BLaER1 (cell line): ENCODE measurements around the gene TNFRSF25.
"Not testable (repeated sequence)": the region's sequence is repeated elsewhere in the genome, so short reads cannot be mapped to it uniquely, and the experiment has no call there.

Experiments
- H3K27ac ChIP-seq: shearing (Covaris generic); formaldehyde crosslinking; 2 replicates; pipeline ENCODE4 v1.8.1; 2022
- H3K27me3 ChIP-seq: shearing (Covaris generic); formaldehyde crosslinking; 2 replicates; pipeline ENCODE4 v1.8.1; 2022
- H3K36me3 ChIP-seq: shearing (Covaris generic); formaldehyde crosslinking; 2 replicates; pipeline ENCODE4 v1.8.1; 2022
- H3K4me1 ChIP-seq: shearing (Covaris generic); formaldehyde crosslinking; 2 replicates; pipeline ENCODE4 v1.8.1; 2022
- H3K4me2 ChIP-seq: shearing (Covaris generic); formaldehyde crosslinking; 2 replicates; pipeline ENCODE4 v1.8.1; 2022
- H3K4me3 ChIP-seq: shearing (Covaris generic); formaldehyde crosslinking; 2 replicates; pipeline ENCODE4 v1.8.1; 2022
- H3K9ac ChIP-seq: shearing (Covaris generic); formaldehyde crosslinking; 2 replicates; pipeline ENCODE4 v1.8.1; 2022
- H3K9me3 ChIP-seq: shearing (Covaris generic); formaldehyde crosslinking; 2 replicates; pipeline ENCODE4 v1.8.1; 2022
- H4K20me1 ChIP-seq: shearing (Covaris generic); formaldehyde crosslinking; 2 replicates; pipeline ENCODE4 v1.8.1; 2022
- Cebpa-rat ChIP-seq: shearing (Covaris generic); IDR thresholded peaks from 2 replicates; pipeline ENCODE4 v1.8.1; 2022

TNFRSF25 gene

DNA sequence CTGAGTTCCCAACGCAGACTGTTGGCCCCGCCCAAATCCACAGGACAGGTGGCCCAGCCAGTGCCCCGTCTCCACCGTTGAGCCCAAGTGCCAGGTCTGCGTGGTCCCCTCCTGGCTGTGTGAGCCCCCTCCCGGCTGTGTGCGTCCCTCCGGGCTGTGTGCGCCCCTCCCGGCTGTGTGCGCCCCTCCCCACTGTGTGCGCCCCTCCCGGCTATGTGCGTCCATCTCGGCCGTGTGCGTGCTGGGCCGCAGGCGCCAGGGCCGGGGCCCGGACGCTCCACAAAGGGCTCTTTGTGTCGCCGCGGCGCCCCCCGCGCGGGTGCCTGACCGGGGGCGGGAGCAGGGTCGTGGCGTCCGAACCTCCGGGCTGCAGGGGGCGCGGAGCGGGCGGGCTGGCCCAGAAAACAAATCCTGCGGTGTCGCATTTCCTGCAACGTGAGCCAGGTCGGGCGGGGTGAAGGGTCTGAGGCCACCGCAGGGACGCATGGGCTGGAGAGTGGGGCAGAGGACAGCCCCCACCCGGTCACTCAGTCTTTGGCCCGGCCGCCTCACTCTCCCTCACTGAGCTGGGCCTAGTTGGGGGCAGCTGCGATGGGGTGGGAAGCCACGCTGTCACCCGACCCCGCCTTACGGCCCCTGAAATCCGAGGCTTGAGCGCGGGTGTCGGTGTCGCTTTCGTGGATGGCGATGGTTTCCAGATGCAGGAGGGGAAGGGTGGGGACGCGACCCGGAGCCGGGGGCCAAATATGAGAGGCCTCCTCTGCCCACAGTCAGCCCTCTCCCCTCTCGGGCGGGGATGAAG is 18.8 kb downstream of the TNFRSF25 start:
- Histone ChIP-seq H3K27me3 (peaks cover 97% of the 10 kb centered on the region), H3K4me2 (peak overlapping the region; percentile 81), H4K20me1 (peaks cover 44% of the 10 kb centered on the region), H3K9me3 (no peaks in the 10 kb centered on the region), H3K4me3 (peak overlapping the region; percentile 56), H3K4me1 (peaks cover 31% of the 10 kb centered on the region), H3K27ac (no peak overlapping the region), H3K36me3 (no peaks in the 10 kb centered on the region), H3K9ac (no peak overlapping the region)
- TF ChIP-seq Cebpa-rat, result no peak

GRCh38 chr1:6446665-6447015 is 19.3 kb downstream of the TNFRSF25 start:
- Histone ChIP-seq H3K4me1 (peaks cover 31% of the 10 kb centered on the region), H3K4me3 (peak overlapping the region; percentile 56), H4K20me1 (peaks cover 44% of the 10 kb centered on the region), H3K27ac (no peak overlapping the region), H3K36me3 (no peaks in the 10 kb centered on the region), H3K4me2 (peak overlapping the region; percentile 81), H3K27me3 (peaks cover 97% of the 10 kb centered on the region), H3K9me3 (no peaks in the 10 kb centered on the region), H3K9ac (no peak overlapping the region)
- TF ChIP-seq Cebpa-rat, result no peak

GRCh38 chr1:6445929-6446328 is 20.0 kb downstream of the TNFRSF25 start:
- H3K9me3 ChIP-seq, H3K4me2 ChIP-seq, H3K27ac ChIP-seq, H3K9ac ChIP-seq, H3K4me3 ChIP-seq, H3K36me3 ChIP-seq: not testable (repeated sequence)
- peaks cover 31% of the 10 kb centered on the region for H3K4me1 ChIP-seq
- H4K20me1 ChIP-seq, result peaks cover 40% of the 10 kb centered on the region
- H3K27me3 ChIP-seq, result peaks cover 97% of the 10 kb centered on the region

DNA sequence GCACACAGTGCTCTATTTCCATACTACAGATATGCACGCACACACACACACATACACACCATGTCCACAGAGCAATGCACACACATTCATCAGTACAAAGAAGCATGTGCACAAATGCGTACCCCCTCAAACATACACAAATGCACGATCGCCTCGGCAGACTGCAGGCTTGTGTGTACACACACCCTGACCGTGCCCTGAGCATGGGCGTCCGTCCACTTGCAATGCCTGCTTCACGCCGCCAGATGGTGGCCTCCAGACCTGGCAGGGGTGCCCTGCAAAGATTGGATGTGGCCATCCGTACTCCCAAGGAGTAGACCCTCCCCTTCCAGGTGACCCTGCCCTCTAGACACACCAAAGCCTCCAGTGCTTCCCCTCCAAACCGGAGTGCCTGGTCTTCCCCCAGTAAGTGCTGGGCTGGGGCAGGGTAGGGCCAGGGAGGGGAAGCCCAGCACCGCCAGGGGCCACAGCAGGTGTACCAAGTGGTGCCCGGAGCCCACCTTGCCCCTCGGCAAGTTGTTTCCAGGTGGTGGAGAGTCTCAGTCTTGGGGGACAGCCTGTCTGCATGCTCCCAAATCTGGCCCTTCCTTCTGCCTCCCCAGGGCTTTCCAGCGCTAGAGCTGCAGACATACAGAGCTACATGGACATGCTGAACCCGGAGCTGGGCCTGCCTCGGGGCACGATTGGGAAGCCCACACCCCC is 20.8 kb downstream of the TNFRSF25 start:
- H4K20me1 ChIP-seq, result peaks cover 38% of the 10 kb centered on the region

DNA sequence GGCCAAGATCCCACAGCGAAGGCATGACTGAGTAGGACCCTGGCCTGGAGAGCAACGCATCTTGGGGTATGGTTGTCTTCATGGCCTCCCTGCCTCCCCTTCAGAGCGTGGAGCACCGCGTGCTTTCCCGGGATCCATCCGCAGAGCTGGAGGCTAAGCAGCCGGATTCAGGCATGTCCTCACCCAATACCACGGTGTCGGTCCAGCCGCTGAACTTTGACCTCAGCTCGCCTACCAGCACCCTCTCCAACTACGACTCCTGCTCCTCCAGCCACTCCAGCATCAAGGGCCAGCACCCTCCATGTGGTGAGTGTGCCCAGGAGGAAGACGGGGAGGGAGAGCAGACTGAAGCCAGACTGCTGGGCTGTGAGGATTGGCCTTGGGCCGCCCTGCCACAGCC is 21.6 kb downstream of the TNFRSF25 start:
- Histone ChIP-seq H3K4me3 (no peak overlapping the region), H3K9ac (no peak overlapping the region), H3K4me1 (peaks cover 39% of the 10 kb centered on the region), H3K36me3 (no peaks in the 10 kb centered on the region), H3K9me3 (no peaks in the 10 kb centered on the region), H3K27me3 (peaks cover 86% of the 10 kb centered on the region), H3K4me2 (no peak overlapping the region), H3K27ac (no peak overlapping the region), H4K20me1 (peaks cover 31% of the 10 kb centered on the region)
- TF ChIP-seq Cebpa-rat, result no peak

More for the DNA sequence above, 20.8 kb downstream of the TNFRSF25 start:
- no peaks in the 10 kb centered on the region for H3K9me3 ChIP-seq
- H3K27ac ChIP-seq, result no peak overlapping the region
- H3K27me3 ChIP-seq, result peaks cover 94% of the 10 kb centered on the region
- H3K4me1 ChIP-seq, result peaks cover 31% of the 10 kb centered on the region
- TF ChIP-seq Cebpa-rat, result no peak
- H3K4me3 ChIP-seq, result no peak overlapping the region
- no peak overlapping the region for H3K4me2 ChIP-seq
- no peak overlapping the region for H3K9ac ChIP-seq
- no peaks in the 10 kb centered on the region for H3K36me3 ChIP-seq

- peaks cover 22% of the 10 kb centered on the region for H4K20me1 ChIP-seq
- H3K9ac ChIP-seq, result no peak overlapping the region
- H3K27ac ChIP-seq, result no peak overlapping the region
- no peaks in the 10 kb centered on the region for H3K9me3 ChIP-seq
- no peak overlapping the region for H3K4me3 ChIP-seq
- no peak for TF ChIP-seq Cebpa-rat
- peaks cover 77% of the 10 kb centered on the region for H3K27me3 ChIP-seq
- H3K4me1 ChIP-seq, result peaks cover 46% of the 10 kb centered on the region
- H3K4me2 ChIP-seq, result peak overlapping the region; percentile 34; the same call in 1 of the 2 replicates
- no peaks in the 10 kb centered on the region for H3K36me3 ChIP-seq
These were observed 22.4 kb downstream of the TNFRSF25 start for GRCh38 chr1:6443339-6444115.

- Histone ChIP-seq H4K20me1 (peaks cover 3% of the 10 kb centered on the region), H3K4me3 (no peak overlapping the region), H3K36me3 (no peaks in the 10 kb centered on the region), H3K27me3 (peaks cover 58% of the 10 kb centered on the region), H3K4me1 (peaks cover 42% of the 10 kb centered on the region), H3K9me3 (no peaks in the 10 kb centered on the region), H3K9ac (no peak overlapping the region), H3K4me2 (no peak overlapping the region), H3K27ac (no peak overlapping the region)
- TF ChIP-seq Cebpa-rat, result no peak
These were observed 24.4 kb downstream of the TNFRSF25 start for GRCh38 chr1:6441586-6441985.

GRCh38 chr1:6440198-6441126 is 25.5 kb downstream of the TNFRSF25 start:
- Histone ChIP-seq H3K9ac (no peak overlapping the region), H3K4me1 (peaks cover 41% of the 10 kb centered on the region), H3K27me3 (peaks cover 47% of the 10 kb centered on the region), H3K36me3 (no peaks in the 10 kb centered on the region), H3K27ac (no peak overlapping the region), H3K4me2 (peak overlapping the region; percentile 82), H4K20me1 (no peaks in the 10 kb centered on the region; the same call in 1 of the 2 replicates), H3K4me3 (peak overlapping the region; percentile 51), H3K9me3 (no peaks in the 10 kb centered on the region)
- no peak for TF ChIP-seq Cebpa-rat

DNA sequence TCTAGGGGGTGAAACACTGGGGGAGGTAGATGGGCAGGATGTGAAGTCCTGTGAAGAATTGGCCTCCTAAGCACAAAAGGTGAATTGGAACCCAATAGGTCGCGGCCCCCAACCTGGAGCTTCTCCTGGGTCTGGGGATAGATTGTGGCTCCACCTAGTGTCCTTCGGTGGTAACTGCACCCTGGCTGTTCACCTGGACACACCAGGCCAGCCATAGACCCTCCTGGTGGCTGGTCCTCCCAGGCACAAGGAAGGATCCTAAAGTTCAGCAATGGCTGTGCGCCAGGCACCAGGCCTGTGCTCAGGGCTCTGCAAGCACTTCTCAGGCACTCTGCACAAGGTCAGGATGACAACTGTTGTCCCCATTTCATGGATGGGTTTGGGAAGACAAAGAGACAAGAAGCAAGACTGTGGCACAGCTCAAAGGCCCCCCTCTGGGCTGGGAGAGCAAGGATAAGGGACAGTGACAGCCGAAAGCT is 27.9 kb downstream of the TNFRSF25 start:
- Histone ChIP-seq H3K4me3 (no peak overlapping the region), H4K20me1 (no peaks in the 10 kb centered on the region; the same call in 1 of the 2 replicates), H3K36me3 (no peaks in the 10 kb centered on the region), H3K9me3 (no peaks in the 10 kb centered on the region), H3K27me3 (peaks cover 24% of the 10 kb centered on the region), H3K4me2 (peak overlapping the region; percentile 82), H3K9ac (0 out of 2 replicates have a peak overlapping the region, but pooled peaks have one; percentile 4), H3K27ac (no peak overlapping the region), H3K4me1 (peaks cover 52% of the 10 kb centered on the region)
- TF ChIP-seq Cebpa-rat, result no peak

- H3K9ac ChIP-seq, H3K36me3 ChIP-seq, H3K4me3 ChIP-seq, H3K9me3 ChIP-seq, H3K4me2 ChIP-seq, H3K27ac ChIP-seq, H4K20me1 ChIP-seq: not testable (repeated sequence)
- H3K27me3 ChIP-seq, result peaks cover 17% of the 10 kb centered on the region
- H3K4me1 ChIP-seq, result peaks cover 51% of the 10 kb centered on the region
These were observed 28.8 kb downstream of the TNFRSF25 start for GRCh38 chr1:6437012-6437700.

DNA sequence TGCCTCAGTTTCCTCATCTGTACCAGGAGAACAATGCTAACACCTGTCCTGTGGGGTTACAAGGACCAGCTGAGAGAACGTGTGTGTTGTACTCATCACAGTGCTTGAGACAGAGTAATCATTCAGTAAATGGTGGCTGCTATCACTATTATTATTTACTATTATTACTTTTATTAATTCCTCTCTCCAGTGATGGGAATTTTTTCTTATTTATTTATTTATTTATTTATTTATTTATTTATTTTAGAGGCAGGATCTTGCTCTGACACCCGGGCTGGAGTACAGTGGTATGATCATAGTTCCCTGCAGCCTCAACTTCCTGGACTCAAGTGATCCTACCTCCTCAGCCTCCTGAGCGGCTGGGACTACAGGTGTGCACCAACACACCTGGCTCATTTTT is 29.7 kb downstream of the TNFRSF25 start:
- H3K4me3 ChIP-seq, H3K9ac ChIP-seq, H3K27ac ChIP-seq, H3K4me2 ChIP-seq, H3K27me3 ChIP-seq, H4K20me1 ChIP-seq, H3K9me3 ChIP-seq, H3K36me3 ChIP-seq: not testable (repeated sequence)
- peaks cover 51% of the 10 kb centered on the region for H3K4me1 ChIP-seq
